ENCODE data around the gene CCDC181. TPM values are rescaled to one million over a fixed set of nuclear protein-coding genes. Genes with fewer than 3 reads are reported as not detected.

The CCDC181 gene
- total RNA-seq, 1 experiment from 2014 or later: 2.9 TPM

DNA sequence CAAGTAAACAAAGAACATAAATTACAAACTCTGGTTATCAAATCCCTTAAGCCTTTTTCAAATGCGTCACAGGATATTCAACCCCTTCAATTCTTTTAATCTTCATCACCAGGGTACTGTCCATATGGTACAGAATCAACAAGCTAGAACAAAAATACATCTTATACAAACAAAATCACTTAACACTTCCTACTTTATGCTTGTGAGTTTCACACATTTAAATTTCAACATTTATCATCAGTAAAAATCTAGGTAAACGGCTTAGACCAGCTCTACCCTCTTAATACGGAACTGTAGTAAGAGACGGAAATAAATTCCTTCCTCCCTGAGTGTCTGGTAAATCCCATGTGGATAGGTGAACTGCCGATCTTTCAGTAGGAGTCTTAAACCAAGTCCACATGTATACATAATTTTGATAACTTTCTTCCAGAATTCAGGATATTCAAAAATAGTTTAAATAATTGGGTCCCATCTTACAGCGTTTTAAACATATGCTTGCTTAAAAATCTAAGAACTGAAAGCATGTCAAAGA, 1.0 kb downstream of the CCDC181 start:
- no peaks in the 10 kb centered on the region for H3K4me1 ChIP-seq (ENCODE audit: insufficient read depth, low read length)
- no peaks in the 10 kb centered on the region for H3K27me3 ChIP-seq (ENCODE audit: insufficient read depth, low read length)
- no peaks in the 10 kb centered on the region for H4K20me1 ChIP-seq (ENCODE audit: control insufficient read depth, insufficient read depth, insufficient read length)
- no peak overlapping the region for H3K9ac ChIP-seq (ENCODE audit: extremely low read depth, insufficient read length, low read length)
- no peak overlapping the region for H2BK12ac ChIP-seq (ENCODE audit: insufficient read length, low read depth, low read length)
- H2BK20ac ChIP-seq (ENCODE audit: low read depth, low read length, poor library complexity, severe bottlenecking): no peak overlapping the region
- H3K27ac Mint-ChIP-seq: no peak overlapping the region
- H3K4me3 Mint-ChIP-seq: peak overlapping the region; percentile 81 to 96; a peak in 3 of 5 replicates
- H2BK15ac ChIP-seq (ENCODE audit: low read depth, low read length): no peak overlapping the region
- H3K23me2 ChIP-seq (ENCODE audit: insufficient read length, low read depth, low read length, poor library complexity, severe bottlenecking): no peaks in the 10 kb centered on the region
- TF ChIP-seq, protein P1, sequence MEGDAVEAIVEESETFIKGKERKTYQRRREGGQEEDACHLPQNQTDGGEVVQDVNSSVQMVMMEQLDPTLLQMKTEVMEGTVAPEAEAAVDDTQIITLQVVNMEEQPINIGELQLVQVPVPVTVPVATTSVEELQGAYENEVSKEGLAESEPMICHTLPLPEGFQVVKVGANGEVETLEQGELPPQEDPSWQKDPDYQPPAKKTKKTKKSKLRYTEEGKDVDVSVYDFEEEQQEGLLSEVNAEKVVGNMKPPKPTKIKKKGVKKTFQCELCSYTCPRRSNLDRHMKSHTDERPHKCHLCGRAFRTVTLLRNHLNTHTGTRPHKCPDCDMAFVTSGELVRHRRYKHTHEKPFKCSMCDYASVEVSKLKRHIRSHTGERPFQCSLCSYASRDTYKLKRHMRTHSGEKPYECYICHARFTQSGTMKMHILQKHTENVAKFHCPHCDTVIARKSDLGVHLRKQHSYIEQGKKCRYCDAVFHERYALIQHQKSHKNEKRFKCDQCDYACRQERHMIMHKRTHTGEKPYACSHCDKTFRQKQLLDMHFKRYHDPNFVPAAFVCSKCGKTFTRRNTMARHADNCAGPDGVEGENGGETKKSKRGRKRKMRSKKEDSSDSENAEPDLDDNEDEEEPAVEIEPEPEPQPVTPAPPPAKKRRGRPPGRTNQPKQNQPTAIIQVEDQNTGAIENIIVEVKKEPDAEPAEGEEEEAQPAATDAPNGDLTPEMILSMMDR (conservative IDR thresholded peaks at IDR 0.05): no peak
- H3K27me3 Mint-ChIP-seq (ENCODE audit: low read depth): peaks cover 33% of the 10 kb centered on the region
- no peak overlapping the region for H3K4ac ChIP-seq (ENCODE audit: low read depth, low read length)
- no peaks in the 10 kb centered on the region for H3K79me2 ChIP-seq (ENCODE audit: insufficient read depth, low read length)
- H2BK120ac ChIP-seq (ENCODE audit: low read depth, low read length, poor library complexity, severe bottlenecking): no peak overlapping the region
- no peak overlapping the region for H4K5ac ChIP-seq (ENCODE audit: insufficient read length, low read depth, low read length)
- H3T11ph ChIP-seq (ENCODE audit: low read length): no peak overlapping the region
- H3K36me3 Mint-ChIP-seq (ENCODE audit: insufficient read depth in 1 of 3, low read depth in 3 of 3): no peaks in the 10 kb centered on the region
- H3K56ac ChIP-seq (ENCODE audit: insufficient read length, low read depth, low read length): no peak overlapping the region
- no peak overlapping the region for H4K91ac ChIP-seq (ENCODE audit: insufficient read length, low read depth, low read length)
- no peak overlapping the region for H3K27ac ChIP-seq (ENCODE audit: insufficient read length, low read depth, low read length)
- no peak overlapping the region for H3K23ac ChIP-seq (ENCODE audit: insufficient read length, low read depth, low read length)
- no peak overlapping the region for H2AFZ ChIP-seq (ENCODE audit: low read length)
- H3K79me1 ChIP-seq (ENCODE audit: insufficient read depth, low read depth, low read length, poor library complexity, severe bottlenecking): no peaks in the 10 kb centered on the region
- H3K9me3 ChIP-seq (ENCODE audit: control insufficient read depth, low read depth, low read length): no peaks in the 10 kb centered on the region
- no CpG with 5 or more reads among the region's 6 CpGs for WGBS (ENCODE audit: extremely low coverage, insufficient read length, low lambda C conversion rate)
- no peaks in the 10 kb centered on the region; a peak in 1 of 5 replicates for H3K9me3 Mint-ChIP-seq
- no peak for DNase-seq
- H3K14ac ChIP-seq (ENCODE audit: insufficient read depth, low read length): no peak overlapping the region
- H2AK5ac ChIP-seq (ENCODE audit: insufficient read length, low read length): no peak overlapping the region
- H3K4me2 ChIP-seq (ENCODE audit: insufficient read depth, insufficient read length, low read length): no peak overlapping the region
- H3K4me1 Mint-ChIP-seq: peaks cover 4 to 10% of the 10 kb centered on the region in 2 experiments; a peak in 3 of 4 replicates
- H2BK5ac ChIP-seq (ENCODE audit: insufficient read length, low read length): no peak overlapping the region
- H4K8ac ChIP-seq (replicated peaks; ENCODE audit: insufficient read length, low read depth, low read length): no peak overlapping the region
- no peak overlapping the region for H3K18ac ChIP-seq (ENCODE audit: insufficient read length, low read depth, low read length)

Data from H9 (cell line).